ENCODE data around the gene GOLGB1. TPM values are rescaled to one million over a fixed set of nuclear protein-coding genes. Genes with fewer than 3 reads are reported as not detected.

GOLGB1 gene
- total RNA-seq, 1 experiment from 2014 or later: 31.4 TPM

DNA sequence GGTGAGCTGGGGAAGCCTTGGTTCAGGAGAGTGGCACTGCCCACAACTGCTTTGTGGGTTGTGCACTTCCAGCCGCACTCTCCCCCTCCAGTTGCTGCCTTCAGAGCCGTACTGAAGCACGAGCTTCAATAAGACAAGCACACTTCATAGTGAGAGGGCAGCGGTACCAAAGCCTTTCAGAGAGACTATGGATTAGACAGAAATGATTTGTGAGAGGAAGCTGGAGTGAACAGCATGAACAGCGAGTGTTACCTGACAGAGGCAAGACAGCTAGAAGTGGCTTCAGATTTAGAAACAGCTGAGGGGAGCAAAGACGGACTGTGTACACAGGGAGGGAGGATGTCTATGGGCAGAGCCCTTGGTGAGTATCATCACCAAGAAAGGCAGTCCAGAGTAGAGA is 119.9 kb downstream of the GOLGB1 start:
- H3K27ac Mint-ChIP-seq: no peak overlapping the region

More for the DNA sequence above, 119.9 kb downstream of the GOLGB1 start:
- no peak overlapping the region for H3K23ac ChIP-seq (ENCODE audit: insufficient read length, low read depth, low read length)
- no peak overlapping the region for H3K14ac ChIP-seq (ENCODE audit: insufficient read depth, low read length)
- H3T11ph ChIP-seq (ENCODE audit: low read length): no peak overlapping the region
- H3K27me3 ChIP-seq (ENCODE audit: insufficient read depth, low read length): no peaks in the 10 kb centered on the region
- no peak overlapping the region for H3K18ac ChIP-seq (ENCODE audit: insufficient read length, low read depth, low read length)
- Mint-ChIP-seq H3K27me3 (ENCODE audit: low read depth) (peaks cover 2% of the 10 kb centered on the region; the same call in 1 of the 2 replicates), H3K36me3 (ENCODE audit: insufficient read depth in 1 of 3, low read depth in 3 of 3) (peaks cover 0 to 3% (median 0%) of the 10 kb centered on the region in 3 experiments; a peak in 2 of 7 replicates), H3K4me1 (peaks cover 29 to 32% of the 10 kb centered on the region in 2 experiments), H3K4me3 (no peak overlapping the region), H3K9me3 (no peaks in the 10 kb centered on the region; a peak in 1 of 5 replicates)
- H2AFZ ChIP-seq (ENCODE audit: low read length): no peak overlapping the region
- H3K27ac ChIP-seq (ENCODE audit: insufficient read length, low read depth, low read length): no peak overlapping the region
- H3K4me1 ChIP-seq (ENCODE audit: insufficient read depth, low read length): peaks cover 3% of the 10 kb centered on the region; the same call in 1 of the 2 replicates
- H3K4me2 ChIP-seq (ENCODE audit: insufficient read depth, insufficient read length, low read length): no peak overlapping the region
- H3K79me2 ChIP-seq (ENCODE audit: insufficient read depth, low read length): no peaks in the 10 kb centered on the region
- no peak for TF ChIP-seq CTCF (conservative IDR thresholded peaks at IDR 0.05)
- WGBS (ENCODE audit: extremely low coverage, insufficient read length, low lambda C conversion rate): no CpG with 5 or more reads among the region's 6 CpGs
- H2AK5ac ChIP-seq (ENCODE audit: insufficient read length, low read length): no peak overlapping the region
- no peak overlapping the region for H2BK5ac ChIP-seq (ENCODE audit: insufficient read length, low read length)
- H3K9me3 ChIP-seq (ENCODE audit: control insufficient read depth, low read depth, low read length): no peaks in the 10 kb centered on the region
- H3K79me1 ChIP-seq (ENCODE audit: insufficient read depth, low read depth, low read length, poor library complexity, severe bottlenecking): no peaks in the 10 kb centered on the region
- no peak overlapping the region for H3K4ac ChIP-seq (ENCODE audit: low read depth, low read length)
- no peak overlapping the region for H3K9ac ChIP-seq (ENCODE audit: extremely low read depth, insufficient read length, low read length)
- no peaks in the 10 kb centered on the region for H4K20me1 ChIP-seq (ENCODE audit: control insufficient read depth, insufficient read depth, insufficient read length)
- no peak overlapping the region for H2BK15ac ChIP-seq (ENCODE audit: low read depth, low read length)
- no peak overlapping the region for H3K56ac ChIP-seq (ENCODE audit: insufficient read length, low read depth, low read length)
- no peak overlapping the region for H4K5ac ChIP-seq (ENCODE audit: insufficient read length, low read depth, low read length)
- no peak overlapping the region for H2BK120ac ChIP-seq (ENCODE audit: low read depth, low read length, poor library complexity, severe bottlenecking)
- H4K91ac ChIP-seq (ENCODE audit: insufficient read length, low read depth, low read length): no peak overlapping the region
- no peak for DNase-seq
- no peaks in the 10 kb centered on the region for H3K23me2 ChIP-seq (ENCODE audit: insufficient read length, low read depth, low read length, poor library complexity, severe bottlenecking)
- no peak overlapping the region for H2BK20ac ChIP-seq (ENCODE audit: low read depth, low read length, poor library complexity, severe bottlenecking)
- H2BK12ac ChIP-seq (ENCODE audit: insufficient read length, low read depth, low read length): no peak overlapping the region
- H4K8ac ChIP-seq (replicated peaks; ENCODE audit: insufficient read length, low read depth, low read length): no peak overlapping the region
